ENCODE results near the gene FMOD. TPM values are rescaled to one million over a fixed set of nuclear protein-coding genes. Genes with fewer than 3 reads are reported as not detected.

FMOD gene
- total RNA-seq, 1 experiment from 2014 or later, result not detected

- no peak overlapping the region for H3K4me3 ChIP-seq
- POLR2A ChIA-PET (ENCODE audit: unreplicated experiment), result no interaction called here
- no peak overlapping the region for H3K27ac ChIP-seq
- DNase-seq, result no peak
- peaks cover 6% of the 10 kb centered on the region; the same call in 1 of the 2 replicates for H3F3A ChIP-seq (ENCODE audit: insufficient read depth, low read depth)
- no peaks in the 10 kb centered on the region for H3K9me2 ChIP-seq (ENCODE audit: insufficient read depth)
- no peak overlapping the region for H3K4me2 ChIP-seq
- peaks cover 13% of the 10 kb centered on the region for H3K4me1 ChIP-seq (replicated peaks; ENCODE audit: insufficient read depth)
- no peak overlapping the region for H2AFZ ChIP-seq
- intact Hi-C loops (cut with micrococcal nuclease; ENCODE audit: unreplicated experiment), result loop anchor here (5.0 kb wide), 1 partner anchor 288 kb away; no protein-coding TSS in a partner anchor
- peaks cover 17% of the 10 kb centered on the region; the same call in 1 of the 2 replicates for H3K27me3 ChIP-seq (ENCODE audit: insufficient read depth, low read depth)
- H3K36me3 ChIP-seq (ENCODE audit: low read depth), result no peaks in the 10 kb centered on the region
- no peak for TF ChIP-seq CTCF (conservative IDR thresholded peaks at IDR 0.05)
- no peak for TF ChIP-seq EZH2 (IDR thresholded peaks at IDR 0.05; ENCODE audit: low read depth)
- no peaks in the 10 kb centered on the region for H4K20me1 ChIP-seq (ENCODE audit: insufficient read depth)
- no peaks in the 10 kb centered on the region for H3K9me3 ChIP-seq (ENCODE audit: insufficient read depth, low read depth)
- CTCF ChIA-PET, result interaction anchor here (0.5 to 0.6 kb wide), 2 partner anchors 55 to 1035 kb away, joined by 3 read pairs; no protein-coding TSS in a partner anchor
- no peaks in the 10 kb centered on the region for H3K79me2 ChIP-seq (ENCODE audit: low read depth)
- BruUV-seq (replicated peaks), result no TSS peak
Observed at GRCh38 chr1:203325418-203326091, 25.4 kb downstream of the FMOD start.

DNA sequence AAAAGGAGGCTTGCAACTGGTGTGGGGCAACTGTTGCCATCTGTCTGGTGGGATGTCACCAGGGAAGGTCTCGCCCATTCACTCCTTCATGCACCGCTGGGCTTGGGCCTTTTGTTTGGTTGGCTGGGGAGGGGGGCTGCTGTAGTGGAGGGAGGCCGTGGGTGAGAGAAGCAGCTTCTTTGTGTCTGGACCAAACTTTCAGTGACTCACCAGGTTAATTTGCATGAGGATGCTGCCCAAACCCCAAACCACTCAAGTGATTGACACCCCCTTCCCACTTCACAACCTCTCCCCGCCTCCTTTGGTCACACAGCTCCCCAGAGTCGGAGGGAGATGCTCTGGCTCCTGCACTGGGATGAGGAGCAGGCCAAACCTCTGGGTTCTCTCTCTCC, 25.9 kb downstream of the FMOD start:
- Histone ChIP-seq H3K27me3 (ENCODE audit: insufficient read depth, low read depth) (peaks cover 21% of the 10 kb centered on the region; the same call in 1 of the 2 replicates), H3K4me3 (no peak overlapping the region), H3K4me2 (no peak overlapping the region), H3K79me2 (ENCODE audit: low read depth) (no peaks in the 10 kb centered on the region), H3F3A (ENCODE audit: insufficient read depth, low read depth) (peaks cover 6% of the 10 kb centered on the region; the same call in 1 of the 2 replicates), H3K9me3 (ENCODE audit: insufficient read depth, low read depth) (no peaks in the 10 kb centered on the region), H3K4me1 (replicated peaks; ENCODE audit: insufficient read depth) (peaks cover 13% of the 10 kb centered on the region), H3K27ac (no peak overlapping the region), H2AFZ (no peak overlapping the region), H3K9me2 (ENCODE audit: insufficient read depth) (no peaks in the 10 kb centered on the region), H3K36me3 (ENCODE audit: low read depth) (no peaks in the 10 kb centered on the region), H4K20me1 (ENCODE audit: insufficient read depth) (no peaks in the 10 kb centered on the region)
- CTCF ChIA-PET, result interaction anchor here (0.5 to 0.6 kb wide), 2 partner anchors 55 to 1034 kb away, joined by 3 read pairs; no protein-coding TSS in a partner anchor
- intact Hi-C loops (cut with micrococcal nuclease; ENCODE audit: unreplicated experiment), result loop anchor here (5.0 kb wide), 1 partner anchor 288 kb away; no protein-coding TSS in a partner anchor
- TF ChIP-seq CTCF (conservative IDR thresholded peaks at IDR 0.05), result no peak
- no peak for TF ChIP-seq EZH2 (IDR thresholded peaks at IDR 0.05; ENCODE audit: low read depth)
- no TSS peak for BruUV-seq (replicated peaks)
- POLR2A ChIA-PET (ENCODE audit: unreplicated experiment), result no interaction called here
- no peak for DNase-seq

GRCh38 chr1:203324105-203325025, 26.6 kb downstream of the FMOD start:
- POLR2A ChIA-PET (ENCODE audit: unreplicated experiment), result no interaction called here
- H3K79me2 ChIP-seq (ENCODE audit: low read depth), result no peaks in the 10 kb centered on the region
- H3K4me1 ChIP-seq (replicated peaks; ENCODE audit: insufficient read depth), result peaks cover 13% of the 10 kb centered on the region
- peaks cover 6% of the 10 kb centered on the region; the same call in 1 of the 2 replicates for H3F3A ChIP-seq (ENCODE audit: insufficient read depth, low read depth)
- H3K9me3 ChIP-seq (ENCODE audit: insufficient read depth, low read depth), result no peaks in the 10 kb centered on the region
- H3K4me3 ChIP-seq, result no peak overlapping the region
- CTCF ChIA-PET, result no interaction called here
- no peaks in the 10 kb centered on the region for H3K36me3 ChIP-seq (ENCODE audit: low read depth)
- TF ChIP-seq CTCF (conservative IDR thresholded peaks at IDR 0.05), result no peak
- no peak for TF ChIP-seq EZH2 (IDR thresholded peaks at IDR 0.05; ENCODE audit: low read depth)
- no peak overlapping the region for H3K27ac ChIP-seq
- H3K27me3 ChIP-seq (ENCODE audit: insufficient read depth, low read depth), result peaks cover 22% of the 10 kb centered on the region; the same call in 1 of the 2 replicates
- H3K4me2 ChIP-seq, result no peak overlapping the region
- intact Hi-C loops (cut with micrococcal nuclease; ENCODE audit: unreplicated experiment), result loop anchor here (5.0 kb wide), 1 partner anchor 287 kb away; no protein-coding TSS in a partner anchor
- BruUV-seq (replicated peaks), result no TSS peak
- H3K9me2 ChIP-seq (ENCODE audit: insufficient read depth), result no peaks in the 10 kb centered on the region
- no peak for DNase-seq
- H4K20me1 ChIP-seq (ENCODE audit: insufficient read depth), result no peaks in the 10 kb centered on the region
- no peak overlapping the region for H2AFZ ChIP-seq

Measured in PC-9 (cell line).